Psoas muscle (tissue), 8 donors: ENCODE results near the gene UCKL1. TPM values are rescaled to one million over a fixed set of nuclear protein-coding genes. Genes with fewer than 3 reads are reported as not detected.
"Not testable (repeated sequence)": the region's sequence is repeated elsewhere in the genome, so short reads cannot be mapped to it uniquely, and the experiment has no call there.

ENCODE experiments used
- ATAC-seq, 4 donors: fragments of 200-7000 bp; cut with Tn5 transposase; one replicate each; pipeline ENCODE4 v1.9.1; 2020; ENCODE audit warnings: moderate library complexity in 3 of 4, mild to moderate bottlenecking in 2 of 4
- DNase-seq, 2 donors: peaks; one replicate each; pipeline ENCODE4 v3.0.0-alpha.2; 2020
- H3K27ac ChIP-seq: fragments of 200-600 bp; one replicate; pipeline ENCODE4 v1.8.0; 2022
- H3K27me3 ChIP-seq, 3 donors: fragments of 200-600 bp in 1 of 3; one replicate each; pipeline versions ENCODE4 v1.6.1 to v1.8.0; 2013 to 2022; ENCODE audit warnings: low read length in 2 of 3, mild to moderate bottlenecking in 2 of 3, moderate library complexity in 1 of 3; ENCODE audit not compliant: insufficient read depth in 3 of 3
- H3K36me3 ChIP-seq, 2 donors: fragments of 200-600 bp in 1 of 2; one replicate each; pipeline versions ENCODE4 v1.6.1 to v1.8.0; 2013 to 2022; ENCODE audit warnings: low read depth in 1 of 2, mild to moderate bottlenecking in 1 of 2, moderate library complexity in 1 of 2; ENCODE audit not compliant: insufficient read depth in 1 of 2
- H3K4me1 ChIP-seq: fragments of 200-600 bp; one replicate; pipeline ENCODE4 v1.8.0; 2022
- H3K4me3 ChIP-seq: fragments of 200-600 bp; one replicate; pipeline ENCODE4 v1.8.0; 2022; ENCODE audit warnings: mild to moderate bottlenecking
- H3K9me3 ChIP-seq: fragments of 200-600 bp; one replicate; pipeline ENCODE4 v1.8.0; 2022
- WGBS, 3 donors: extraction: QIAGEN DNeasy Blood & Tissue Kit; methylation state at CpG; one replicate each; pipeline versions ENCODE4 v1.1.6 to v1.1.7; 2013; 5-methylcytosine and 5-hydroxymethylcytosine counted together
- intact Hi-C, 2 donors: fragments of 100-400 bp; cut with DNase I; formaldehyde crosslinking; loops; one replicate each; pipeline versions ENCODE4 v1.11.0 to v1.14.2; 2022
- polyA plus RNA-seq, 3 donors: library from polyadenylated mRNA; stranded (reverse); fragments of 200-250 nt; gene quantifications; one replicate each; pipeline ENCODE4 v1.2.3, GENCODE V29; 2013
- total RNA-seq, 4 donors: library from RNA; stranded (reverse); fragmentation: NEBNext Ultra II Directional in 2 of 4; extraction: Animal tissue kit (Norgen Biotek cat#: 25700) in 2 of 4; gene quantifications; one replicate each; pipeline versions ENCODE4 v1.2.1 to v1.2.4, GENCODE V29; 2021 to 2023
- TF ChIP-seq, protein P1 (sequence below): fragments of 200-600 bp; IDR thresholded peaks from one replicate; pipeline ENCODE4 v1.8.0; 2022; ENCODE audit warnings: antibody characterized with exemption
- donor health status: healthy with polysubstance abuse.
- donor health status: DM: no; HTN: no; CAD: no; lungs with moderate emphysema.
- donor health status: Bipolar disorder and iron deficiency.
- donor health status: healthy.
- donor health status: DM: yes; HTN: yes; CAD: no.
- donor health status: DM: no; HTN: no; CAD: no.
- donor health status: DM: no; HTN: no; CAD: no.
- donor health status: DM: yes; HTN: yes; CAD: no.

The UCKL1 gene
- total and polyA plus RNA-seq, 7 donors, result 22.9 to 42.4 (median 36.9) TPM

DNA sequence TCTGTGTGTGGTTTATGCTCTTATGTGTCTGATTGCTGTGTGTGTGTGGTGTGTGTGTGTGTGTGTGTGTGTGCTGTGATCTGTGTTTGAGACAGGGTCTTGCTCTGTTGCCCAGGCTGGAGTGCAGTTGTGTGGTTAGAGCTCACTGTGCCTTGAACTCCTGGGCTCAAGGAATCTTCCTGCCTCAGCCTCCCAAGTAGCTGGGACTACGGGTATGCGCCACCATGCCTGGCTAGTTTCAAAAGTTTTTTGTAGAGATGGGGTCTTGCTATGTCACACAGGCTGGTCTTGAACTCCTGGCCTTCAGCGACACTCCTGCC, 16.9 kb upstream of the UCKL1 start:
- Histone ChIP-seq H3K4me3 (no peak overlapping the region), H3K4me1 (peaks cover 10% of the 10 kb centered on the region), H3K9me3 (no peaks in the 10 kb centered on the region), H3K27ac (no peak overlapping the region), H3K36me3 (no peaks in the 10 kb centered on the region), H3K27me3 (no peaks in the 10 kb centered on the region)
- ATAC-seq (no peak), DNase-seq (no peak)
- WGBS, 3 donors, result 91 to 95% (median 94%) methylated on average over 3 of the region's 3 CpGs
- intact Hi-C loops, result loop anchor here (5.0 kb wide), 2 partner anchors 186 to 436 kb away; partner anchors contain the start of gene PTK6 (in 1 of the 2)
- TF ChIP-seq, protein P1, sequence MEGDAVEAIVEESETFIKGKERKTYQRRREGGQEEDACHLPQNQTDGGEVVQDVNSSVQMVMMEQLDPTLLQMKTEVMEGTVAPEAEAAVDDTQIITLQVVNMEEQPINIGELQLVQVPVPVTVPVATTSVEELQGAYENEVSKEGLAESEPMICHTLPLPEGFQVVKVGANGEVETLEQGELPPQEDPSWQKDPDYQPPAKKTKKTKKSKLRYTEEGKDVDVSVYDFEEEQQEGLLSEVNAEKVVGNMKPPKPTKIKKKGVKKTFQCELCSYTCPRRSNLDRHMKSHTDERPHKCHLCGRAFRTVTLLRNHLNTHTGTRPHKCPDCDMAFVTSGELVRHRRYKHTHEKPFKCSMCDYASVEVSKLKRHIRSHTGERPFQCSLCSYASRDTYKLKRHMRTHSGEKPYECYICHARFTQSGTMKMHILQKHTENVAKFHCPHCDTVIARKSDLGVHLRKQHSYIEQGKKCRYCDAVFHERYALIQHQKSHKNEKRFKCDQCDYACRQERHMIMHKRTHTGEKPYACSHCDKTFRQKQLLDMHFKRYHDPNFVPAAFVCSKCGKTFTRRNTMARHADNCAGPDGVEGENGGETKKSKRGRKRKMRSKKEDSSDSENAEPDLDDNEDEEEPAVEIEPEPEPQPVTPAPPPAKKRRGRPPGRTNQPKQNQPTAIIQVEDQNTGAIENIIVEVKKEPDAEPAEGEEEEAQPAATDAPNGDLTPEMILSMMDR, result no peak

DNA sequence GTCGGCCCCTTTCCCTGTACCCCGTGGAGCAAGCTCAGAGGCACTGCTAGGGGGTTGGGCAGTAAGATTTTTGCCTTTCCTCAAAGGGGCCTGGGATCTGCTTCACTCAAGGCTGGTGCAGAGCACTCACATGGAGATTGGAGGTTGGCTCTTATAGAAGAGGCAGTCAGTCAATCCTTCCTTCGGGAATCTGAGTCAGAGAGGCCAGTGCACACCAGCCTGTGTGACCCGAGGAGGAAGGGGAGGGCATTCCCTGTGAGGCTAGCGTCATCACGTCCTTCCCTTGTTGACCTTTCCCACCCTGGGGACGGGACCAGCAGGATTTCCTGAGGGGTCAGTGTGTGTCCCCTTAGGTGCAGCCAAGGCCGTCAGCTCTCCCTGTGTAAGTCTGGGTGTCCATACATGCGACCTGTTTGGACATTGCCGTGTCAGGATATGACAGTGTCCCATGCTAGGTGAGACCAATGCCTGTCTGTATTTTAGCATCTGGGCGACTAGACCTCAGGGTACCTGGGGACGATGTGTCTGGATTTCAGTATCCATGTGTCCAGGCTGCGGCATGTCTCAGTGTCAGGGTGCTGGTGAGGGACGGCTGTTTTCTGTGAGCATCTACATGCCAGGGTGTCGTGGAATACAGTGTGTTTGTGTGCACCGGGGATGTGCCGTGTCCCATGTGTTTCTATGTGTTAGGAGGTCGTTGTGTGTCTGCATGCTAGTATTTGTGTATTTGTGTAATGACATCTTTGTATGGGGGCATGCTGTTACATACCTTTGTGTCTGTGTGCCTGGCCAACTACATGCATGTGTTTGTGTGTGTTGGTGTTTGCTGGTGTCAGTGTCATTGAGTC, 16.3 kb upstream of the UCKL1 start:
- DNase-seq, result peak in 1 of 2 donors; percentile 26
- peak overlapping the region; percentile 53 for H3K27ac ChIP-seq
- H3K4me1 ChIP-seq, result peaks cover 10% of the 10 kb centered on the region

DNA sequence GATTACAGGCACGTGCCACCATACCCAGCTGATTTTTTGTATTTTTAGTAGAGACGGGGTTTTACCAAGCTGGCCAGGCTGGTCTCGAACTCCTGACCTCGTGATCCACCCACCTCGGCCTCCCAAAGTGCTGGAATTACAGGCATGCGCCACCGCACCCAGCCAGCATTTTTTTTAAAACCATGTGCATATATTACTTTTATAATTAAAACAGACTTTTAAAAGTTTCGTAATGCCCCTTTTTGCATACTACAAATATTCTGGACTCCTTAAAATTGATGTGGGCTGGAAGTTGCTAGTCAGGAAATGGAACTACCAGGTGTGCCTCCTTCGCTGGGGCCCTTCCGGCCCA, 15.7 kb upstream of the UCKL1 start:
- Histone ChIP-seq H3K4me1 (peaks cover 10% of the 10 kb centered on the region), H3K27ac (peak overlapping the region; percentile 53)
- not testable (repeated sequence) for H3K4me3 ChIP-seq, DNase-seq, H3K9me3 ChIP-seq, H3K27me3 ChIP-seq, ATAC-seq, H3K36me3 ChIP-seq
- WGBS, 3 donors, result 75 to 83% (median 76%) methylated on average over 10 of the region's 10 CpGs
- intact Hi-C loops, result loop anchor here (5.0 kb wide), 2 partner anchors 185 to 435 kb away; partner anchors contain the start of gene PTK6 (in 1 of the 2)

More for the DNA sequence above, 16.3 kb upstream of the UCKL1 start:
- no peak for ATAC-seq
- H3K9me3 ChIP-seq, result no peaks in the 10 kb centered on the region
- WGBS, 3 donors, result 68 to 69% (median 69%) methylated on average over 18 of the region's 18 CpGs
- H3K4me3 ChIP-seq, result no peak overlapping the region
- intact Hi-C loops, result loop anchor here (5.0 kb wide), 2 partner anchors 185 to 435 kb away; partner anchors contain the start of gene PTK6 (in 1 of the 2)
- H3K36me3 ChIP-seq, result peaks cover 0 to 3% of the 10 kb centered on the region in 2 donors
- TF ChIP-seq, protein P1, result no peak
- no peaks in the 10 kb centered on the region for H3K27me3 ChIP-seq

DNA sequence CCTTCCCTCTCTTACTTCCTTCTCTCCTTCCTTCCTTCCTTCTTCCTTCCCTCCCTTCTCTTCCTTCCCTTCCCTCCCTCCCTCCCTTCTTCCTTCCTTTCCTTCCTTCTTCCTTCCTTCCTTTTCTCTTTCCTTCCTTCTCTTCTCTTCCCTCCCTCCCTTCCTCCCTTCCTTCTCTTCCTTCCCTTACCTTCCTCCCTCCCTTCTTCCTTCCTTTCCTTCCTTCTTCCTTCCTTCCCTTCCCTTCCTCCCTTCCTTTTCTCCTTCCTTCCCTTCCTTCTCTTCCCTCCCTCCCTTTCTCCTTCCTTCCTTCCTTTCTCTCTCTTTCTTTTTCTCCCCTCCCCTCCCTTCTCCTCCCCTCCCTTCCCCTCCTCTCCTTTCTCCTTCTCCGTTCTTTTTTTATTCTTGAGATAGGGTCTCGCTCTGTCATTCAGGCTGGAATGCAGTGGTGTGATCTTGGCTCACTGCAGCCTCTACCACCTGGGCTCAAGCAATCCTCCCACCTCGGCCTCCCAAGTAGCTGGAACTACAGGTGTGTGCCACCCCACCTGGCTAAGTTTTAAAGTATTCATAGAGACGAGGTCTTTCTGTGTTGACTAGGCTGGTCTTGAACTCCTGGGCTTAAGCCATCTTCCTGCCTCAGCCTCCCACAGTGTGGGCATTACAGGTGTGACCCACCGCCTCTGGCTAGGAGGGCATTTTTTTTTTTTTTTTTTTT, 14.7 kb upstream of the UCKL1 start:
- H3K9me3 ChIP-seq, result no peaks in the 10 kb centered on the region
- ATAC-seq, result no peak
- WGBS, 3 donors, result 90 to 94% (median 92%) methylated on average over 5 of the region's 5 CpGs
- H3K4me1 ChIP-seq, result peaks cover 10% of the 10 kb centered on the region
- H3K27ac ChIP-seq, result no peak overlapping the region
- TF ChIP-seq, protein P1, result no peak
- intact Hi-C loops, result loop anchor here (5.0 kb wide), 2 partner anchors 184 to 434 kb away; partner anchors contain the start of gene PTK6 (in 1 of the 2)
- peaks cover 2 to 17% of the 10 kb centered on the region in 2 donors for H3K36me3 ChIP-seq
- no peak for DNase-seq
- H3K27me3 ChIP-seq, result no peaks in the 10 kb centered on the region
- no peak overlapping the region for H3K4me3 ChIP-seq
